Activated gamma-delta T cell (primary cell): ENCODE results near the gene KCNIP4.
"Not testable (repeated sequence)": the region's sequence is repeated elsewhere in the genome, so short reads cannot be mapped to it uniquely, and the experiment has no call there.

ENCODE experiments used
- DNase-seq: peaks from one replicate; lab custom pipeline; 2025; lab: John Stamatoyannopoulos, UW
- total RNA-seq, 2 donors: gene quantifications; one replicate each; lab custom pipeline; 2026; lab: John Stamatoyannopoulos, UW

Gene KCNIP4
- 0 reads per million in 2 donors for total RNA-seq

- no peak for DNase-seq
Measured at GRCh38 chr4:21948347-21949072, at the start of gene KCNIP4. KCNIP4 (minus strand) TSS chr4:21948772.

GRCh38 chr4:21996618-21997017, 48.0 kb upstream of the KCNIP4 start:
- DNase-seq: not testable (repeated sequence)

GRCh38 chr4:21992330-21992729, 43.8 kb upstream of the KCNIP4 start:
- DNase-seq: no peak

GRCh38 chr4:21991562-21991961, 43.0 kb upstream of the KCNIP4 start:
- no peak for DNase-seq

- DNase-seq: no peak
Measured at GRCh38 chr4:21991050-21991449, 42.5 kb upstream of the KCNIP4 start.

GRCh38 chr4:21989351-21989750, 40.8 kb upstream of the KCNIP4 start:
- no peak for DNase-seq

- no peak for DNase-seq
Measured at GRCh38 chr4:21986307-21986706, 37.7 kb upstream of the KCNIP4 start.

GRCh38 chr4:21982087-21982486, 33.5 kb upstream of the KCNIP4 start:
- DNase-seq: no peak

GRCh38 chr4:21979196-21979595, 30.6 kb upstream of the KCNIP4 start:
- no peak for DNase-seq

GRCh38 chr4:21976166-21976565, 27.6 kb upstream of the KCNIP4 start:
- DNase-seq: no peak

- no peak for DNase-seq
Measured at GRCh38 chr4:21973850-21974249, 25.3 kb upstream of the KCNIP4 start.

- DNase-seq: no peak
Measured at GRCh38 chr4:21964762-21965319, 16.3 kb upstream of the KCNIP4 start.

- no peak for DNase-seq
Measured at GRCh38 chr4:21962691-21963090, 14.1 kb upstream of the KCNIP4 start.

GRCh38 chr4:21960793-21961192, 12.2 kb upstream of the KCNIP4 start:
- no peak for DNase-seq

GRCh38 chr4:21954916-21955315, 6.3 kb upstream of the KCNIP4 start:
- no peak for DNase-seq

GRCh38 chr4:21953653-21954052, 5.1 kb upstream of the KCNIP4 start:
- DNase-seq: no peak

GRCh38 chr4:21952549-21952948, 4.0 kb upstream of the KCNIP4 start:
- DNase-seq: no peak

- no peak for DNase-seq
Measured at GRCh38 chr4:21949073-21949457, 493 bp upstream of the KCNIP4 start.

GRCh38 chr4:21947791-21948346, 703 bp downstream of the KCNIP4 start:
- DNase-seq: no peak

GRCh38 chr4:21946858-21947257, 1.7 kb downstream of the KCNIP4 start:
- DNase-seq: no peak

GRCh38 chr4:21921526-21922180, 26.9 kb downstream of the KCNIP4 start:
- DNase-seq: no peak

GRCh38 chr4:21915761-21916160, 32.8 kb downstream of the KCNIP4 start:
- DNase-seq: no peak

- no peak for DNase-seq
Measured at GRCh38 chr4:21901831-21902230, 46.7 kb downstream of the KCNIP4 start.
